ENCODE results near the gene LRCH1. TPM values are rescaled to one million over a fixed set of nuclear protein-coding genes. Genes with fewer than 3 reads are reported as not detected.
A peak's percentile ranks its signal among the peaks of the same experiment; 100 is the strongest.

LRCH1 gene
- total and polyA plus RNA-seq, 2 of the 13 experiments (the other 11 are each of a cell fraction or from before 2014, with no cell fraction given), result 4.1 to 12.6 TPM

- TF ChIP-seq ZHX1 (CRISPR knock-in tag; IDR thresholded peaks at IDR 0.05; ENCODE audit: low read depth), result peak; percentile 42
- no peak for TF ChIP-seq FIP1L1 (IDR thresholded peaks at IDR 0.05; ENCODE audit: borderline replicate concordance, insufficient read depth, low read depth, low read length)
- peak; percentile 56; the same call in 1 of the 2 replicates for TF ChIP-seq ZNF441 (CRISPR knock-in tag; IDR thresholded peaks at IDR 0.05; ENCODE audit: borderline replicate concordance)
- peak; percentile 84; the same call in 1 of the 2 replicates for TF ChIP-seq SNAPC4 (CRISPR knock-in tag; IDR thresholded peaks at IDR 0.05)
- TF ChIP-seq CCAR2 (optimal IDR thresholded peaks at IDR 0.05; ENCODE audit: low read depth, low read length), result no peak
- peak; percentile 72; the same call in 1 of the 2 replicates for TF ChIP-seq ZNF773 (CRISPR knock-in tag; IDR thresholded peaks at IDR 0.05; ENCODE audit: borderline replicate concordance)
- no peak for TF ChIP-seq ARID3A (IDR thresholded peaks at IDR 0.05; ENCODE audit: low read depth, low read length)
- 0 out of 2 replicates have a peak, but pooled peaks have one; percentile 59 for TF ChIP-seq MIER3 (CRISPR knock-in tag; IDR thresholded peaks at IDR 0.05; ENCODE audit: borderline replicate concordance)
- TF ChIP-seq ZNF780A (CRISPR knock-in tag; IDR thresholded peaks at IDR 0.05), result peak; percentile 71; the same call in 1 of the 2 replicates
- TF ChIP-seq KLF13 (CRISPR knock-in tag; IDR thresholded peaks at IDR 0.05), result no peak
- peak; percentile 92 for TF ChIP-seq ZNF280D (CRISPR knock-in tag; IDR thresholded peaks at IDR 0.05)
- peak; percentile 49; the same call in 1 of the 2 replicates for TF ChIP-seq NR2F6 (IDR thresholded peaks at IDR 0.05)
- TF ChIP-seq NR2F6 (CRISPR knock-in tag; IDR thresholded peaks at IDR 0.05), result peak; percentile 43
- TF ChIP-seq ZNF839 (CRISPR knock-in tag; IDR thresholded peaks at IDR 0.05; ENCODE audit: borderline replicate concordance), result 0 out of 2 replicates have a peak, but pooled peaks have one; percentile 59
Measured at GRCh38 chr13:46796515-46797474, 243.8 kb downstream of the LRCH1 start, which contains the start of gene ESD (continued).

All from HepG2 (cell line).